Endodermal cell (in vitro differentiated cells): Measurements from ENCODE around the gene CTLA4. TPM values are rescaled to one million over a fixed set of nuclear protein-coding genes. Genes with fewer than 3 reads are reported as not detected.

Source experiments
- DNase-seq: peaks from one replicate; pipeline ENCODE4 v3.0.0-alpha.2; 2017
- H3K27ac ChIP-seq: 2 replicates; pipeline ENCODE4 v1.5.1; 2013; ENCODE audit warnings: mild to moderate bottlenecking, low read depth, low read length, moderate library complexity
- H3K27me3 ChIP-seq: 2 replicates; pipeline ENCODE4 v1.6.1; 2013; ENCODE audit warnings: mild to moderate bottlenecking, low read length, moderate library complexity; ENCODE audit not compliant: insufficient read depth, control insufficient read depth, poor library complexity, severe bottlenecking
- H3K36me3 ChIP-seq: 2 replicates; pipeline ENCODE4 v1.7.0; 2013; ENCODE audit warnings: mild to moderate bottlenecking, low read length, moderate library complexity; ENCODE audit not compliant: control insufficient read depth, insufficient read depth
- H3K4me1 ChIP-seq: one replicate; pipeline ENCODE4 v1.7.0; 2013; ENCODE audit warnings: low read length; ENCODE audit not compliant: control insufficient read depth, insufficient read depth
- H3K4me3 ChIP-seq: 2 replicates; pipeline ENCODE4 v1.5.1; 2013; ENCODE audit warnings: mild to moderate bottlenecking, low read length, moderate library complexity
- H3K9ac ChIP-seq: 2 replicates; pipeline ENCODE4 v1.6.1; 2013; ENCODE audit warnings: mild to moderate bottlenecking, low read length, moderate library complexity; ENCODE audit not compliant: poor library complexity, severe bottlenecking; ENCODE audit errors: extremely low read depth
- H3K9me3 ChIP-seq: 2 replicates; pipeline ENCODE4 v1.6.1; 2013; ENCODE audit warnings: mild to moderate bottlenecking, low read length, moderate library complexity; ENCODE audit not compliant: control insufficient read depth
- H3K27ac Mint-ChIP-seq: 2 replicates; pipeline ENCODE4 v1.8.0; 2020; ENCODE audit warnings: mixed read lengths
- H3K27me3 Mint-ChIP-seq: 2 replicates; pipeline ENCODE4 v1.8.0; 2021; ENCODE audit warnings: mild to moderate bottlenecking, mixed read lengths; ENCODE audit not compliant: insufficient read depth
- H3K36me3 Mint-ChIP-seq: 2 replicates; pipeline ENCODE4 v1.8.0; 2020; ENCODE audit warnings: low read depth, mixed read lengths
- H3K4me1 Mint-ChIP-seq: 2 replicates; pipeline ENCODE4 v1.8.0; 2020; ENCODE audit warnings: mixed read lengths
- H3K4me3 Mint-ChIP-seq: 2 replicates; pipeline ENCODE4 v1.8.0; 2020; ENCODE audit warnings: mild to moderate bottlenecking, moderate library complexity, mixed read lengths
- H3K9me3 Mint-ChIP-seq: 2 replicates; pipeline ENCODE4 v1.8.0; 2020; ENCODE audit warnings: mild to moderate bottlenecking, mixed read lengths
- WGBS, 2 experiments: methylation state at CpG; one replicate each; pipeline versions ENCODE4 v1.1.5 to v1.1.7; 2013; ENCODE audit warnings: missing lambda C conversion rate in 2 of 2, mixed read lengths in 1 of 2; ENCODE audit not compliant: insufficient coverage in 1 of 2, insufficient read length in 1 of 2; 5-methylcytosine and 5-hydroxymethylcytosine counted together
- total RNA-seq, 2 donors: library from RNA; stranded (reverse); fragmentation: NEBNext Ultra II Directional in 1 of 2; extraction: Animal tissue kit (Norgen Biotek cat#: 25700) in 1 of 2; gene quantifications; 2 replicates in 1 of 2; 3 replicates in 1 of 2; pipeline ENCODE4 v1.2.1, GENCODE V29; 2021
- TF ChIP-seq, protein P1 (sequence below): fragments of 200-600 bp; sonication (generic); conservative IDR thresholded peaks from 2 replicates; pipeline ENCODE4 v1.5.0; 2021; ENCODE audit warnings: antibody characterized with exemption, mild to moderate bottlenecking

The CTLA4 gene
- total RNA-seq, 2 donors from 2014 or later = not detected

DNA sequence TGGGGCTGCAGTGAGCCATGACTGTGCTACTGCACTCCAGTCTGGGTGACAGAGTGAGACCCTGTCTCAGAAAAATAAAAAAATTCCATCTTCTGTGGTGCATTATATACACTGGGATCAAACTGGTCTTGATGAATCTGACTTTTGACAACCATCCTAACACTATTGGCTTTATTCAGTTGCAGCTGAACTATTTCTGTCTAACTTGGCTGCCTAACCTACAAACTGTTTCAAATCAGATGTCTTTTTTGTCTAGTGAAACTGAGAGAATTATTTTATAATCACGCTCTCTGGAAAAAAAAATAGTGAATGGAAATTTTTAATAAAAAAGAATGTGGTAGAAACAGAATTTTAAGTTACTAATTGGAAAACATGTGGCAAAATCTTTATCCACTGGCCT lies 15.0 kb downstream of the CTLA4 start:
- DNase-seq = no peak
- H3K4me1 ChIP-seq = no peaks in the 10 kb centered on the region
- H3K4me3 ChIP-seq = no peak overlapping the region
- Mint-ChIP-seq H3K4me1 (no peaks in the 10 kb centered on the region), H3K36me3 (no peaks in the 10 kb centered on the region), H3K9me3 (no peaks in the 10 kb centered on the region), H3K27me3 (no peaks in the 10 kb centered on the region), H3K27ac (no peak overlapping the region), H3K4me3 (no peak overlapping the region)
- H3K9ac ChIP-seq = no peak overlapping the region
- TF ChIP-seq, protein P1, sequence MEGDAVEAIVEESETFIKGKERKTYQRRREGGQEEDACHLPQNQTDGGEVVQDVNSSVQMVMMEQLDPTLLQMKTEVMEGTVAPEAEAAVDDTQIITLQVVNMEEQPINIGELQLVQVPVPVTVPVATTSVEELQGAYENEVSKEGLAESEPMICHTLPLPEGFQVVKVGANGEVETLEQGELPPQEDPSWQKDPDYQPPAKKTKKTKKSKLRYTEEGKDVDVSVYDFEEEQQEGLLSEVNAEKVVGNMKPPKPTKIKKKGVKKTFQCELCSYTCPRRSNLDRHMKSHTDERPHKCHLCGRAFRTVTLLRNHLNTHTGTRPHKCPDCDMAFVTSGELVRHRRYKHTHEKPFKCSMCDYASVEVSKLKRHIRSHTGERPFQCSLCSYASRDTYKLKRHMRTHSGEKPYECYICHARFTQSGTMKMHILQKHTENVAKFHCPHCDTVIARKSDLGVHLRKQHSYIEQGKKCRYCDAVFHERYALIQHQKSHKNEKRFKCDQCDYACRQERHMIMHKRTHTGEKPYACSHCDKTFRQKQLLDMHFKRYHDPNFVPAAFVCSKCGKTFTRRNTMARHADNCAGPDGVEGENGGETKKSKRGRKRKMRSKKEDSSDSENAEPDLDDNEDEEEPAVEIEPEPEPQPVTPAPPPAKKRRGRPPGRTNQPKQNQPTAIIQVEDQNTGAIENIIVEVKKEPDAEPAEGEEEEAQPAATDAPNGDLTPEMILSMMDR = no peak
- peaks cover 7% of the 10 kb centered on the region for H3K27me3 ChIP-seq
- H3K27ac ChIP-seq = no peak overlapping the region
- H3K9me3 ChIP-seq = peaks cover 9% of the 10 kb centered on the region
- no peaks in the 10 kb centered on the region for H3K36me3 ChIP-seq
- WGBS, 2 experiments = 100% methylated on average over 1 of the region's 1 CpG

GRCh38 chr2:203886661-203887151 lies 19.1 kb downstream of the CTLA4 start:
- Mint-ChIP-seq H3K27me3 (no peaks in the 10 kb centered on the region), H3K9me3 (no peaks in the 10 kb centered on the region), H3K4me1 (no peaks in the 10 kb centered on the region), H3K36me3 (no peaks in the 10 kb centered on the region), H3K4me3 (no peak overlapping the region), H3K27ac (no peak overlapping the region)
- Histone ChIP-seq H3K4me3 (no peak overlapping the region), H3K4me1 (no peaks in the 10 kb centered on the region), H3K9ac (no peak overlapping the region), H3K9me3 (no peaks in the 10 kb centered on the region), H3K36me3 (no peaks in the 10 kb centered on the region), H3K27me3 (no peaks in the 10 kb centered on the region), H3K27ac (peak overlapping the region; percentile 74)
- 90 to 94% methylated on average over 2 to 3 of the region's 3 CpGs for WGBS, 2 experiments
- TF ChIP-seq, protein P1 = no peak
- no peak for DNase-seq

GRCh38 chr2:203887677-203888076 lies 20.1 kb downstream of the CTLA4 start:
- no peak overlapping the region for H3K27ac Mint-ChIP-seq
- Histone ChIP-seq H3K9ac (no peak overlapping the region), H3K4me3 (no peak overlapping the region), H3K4me1 (no peaks in the 10 kb centered on the region), H3K9me3 (no peaks in the 10 kb centered on the region), H3K27ac (peak overlapping the region; percentile 74), H3K36me3 (no peaks in the 10 kb centered on the region), H3K27me3 (no peaks in the 10 kb centered on the region)
- H3K4me3 Mint-ChIP-seq = no peak overlapping the region
- no peak for DNase-seq
- TF ChIP-seq, protein P1 = no peak
- no peaks in the 10 kb centered on the region for H3K4me1 Mint-ChIP-seq
- H3K9me3 Mint-ChIP-seq = no peaks in the 10 kb centered on the region
- H3K27me3 Mint-ChIP-seq = no peaks in the 10 kb centered on the region
- H3K36me3 Mint-ChIP-seq = no peaks in the 10 kb centered on the region
